ENCODE data around the gene GDPD4.

GDPD4 gene

DNA sequence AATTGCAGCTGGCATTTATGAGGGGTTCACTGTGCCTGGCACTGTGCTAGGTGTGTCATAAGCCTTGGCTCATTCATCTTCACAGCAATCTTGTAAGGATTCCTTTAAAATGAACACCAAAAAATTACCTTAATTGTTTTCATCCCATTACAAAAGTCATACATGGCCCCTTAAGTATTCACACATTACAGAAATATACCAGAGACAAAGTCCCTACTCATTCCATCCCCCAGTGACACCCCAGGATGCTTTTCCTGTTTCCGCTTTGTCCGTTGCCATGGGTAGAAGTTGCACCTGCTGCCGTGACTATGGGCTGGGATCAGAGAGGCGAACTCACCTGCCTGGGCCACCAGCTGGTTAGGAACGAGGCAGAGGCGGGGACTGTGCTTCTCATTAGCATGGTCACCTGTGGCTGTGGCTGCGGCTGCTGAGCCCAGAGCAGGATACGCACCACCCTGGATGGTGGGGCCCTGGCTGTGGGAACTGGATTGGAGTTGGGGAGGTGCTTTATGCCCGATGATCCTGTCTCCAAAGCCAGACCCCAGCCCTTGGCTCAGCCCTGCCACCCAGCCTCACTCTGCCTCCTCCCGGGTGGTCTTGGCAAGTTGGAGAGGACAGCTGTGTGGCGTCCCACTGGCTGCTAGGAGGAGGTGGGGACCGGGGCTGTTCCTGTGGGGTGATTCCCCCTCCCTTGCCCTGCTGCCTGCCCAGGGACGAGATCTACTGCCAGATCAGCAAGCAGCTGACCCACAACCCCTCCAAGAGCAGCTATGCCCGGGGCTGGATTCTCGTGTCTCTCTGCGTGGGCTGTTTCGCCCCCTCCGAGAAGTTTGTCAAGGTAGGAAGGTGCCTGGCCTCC, 112.6 kb downstream of the GDPD4 start:
- DNase-seq: no peak

DNA sequence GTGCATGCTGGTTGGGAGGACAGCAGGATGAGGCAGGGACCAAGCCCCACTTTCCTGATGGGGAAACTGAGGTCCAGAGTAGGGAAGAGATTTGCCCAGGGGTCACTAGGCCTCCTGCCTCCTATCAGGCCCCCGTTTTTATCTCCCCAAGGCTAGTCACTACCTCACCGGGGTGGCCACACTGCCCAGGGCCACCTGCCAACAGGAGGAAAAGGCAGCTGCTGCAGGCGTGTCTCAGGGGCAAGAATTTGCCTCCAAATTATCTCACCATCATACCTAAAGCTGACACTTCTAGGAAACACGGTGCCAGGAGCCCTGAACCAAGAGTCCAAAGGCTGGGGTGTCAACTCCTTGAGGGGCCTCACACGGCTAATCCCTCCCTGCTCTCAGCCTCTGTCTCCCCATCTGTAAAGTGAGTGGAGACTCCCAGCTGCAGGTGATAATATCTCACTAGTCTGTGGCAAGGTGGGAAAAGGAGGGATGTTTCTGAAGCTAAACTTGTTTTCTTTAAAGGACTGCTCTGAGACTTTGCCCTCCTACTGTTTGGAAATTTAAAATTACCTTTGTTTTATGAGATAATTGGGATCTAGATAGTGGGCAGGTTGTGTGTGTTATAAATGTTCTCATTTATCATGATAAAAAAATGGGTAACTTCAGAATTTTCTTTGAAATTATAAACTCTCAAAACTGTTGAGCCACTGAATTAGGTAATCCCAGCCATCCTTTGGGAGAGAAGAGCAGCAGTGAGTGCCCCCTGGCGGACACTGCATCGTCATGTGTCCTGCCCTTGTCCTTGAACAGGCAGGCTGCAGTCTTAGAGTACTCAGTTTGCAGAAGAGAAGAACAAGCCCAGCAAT, 113.5 kb downstream of the GDPD4 start:
- DNase-seq: peak; percentile 89

DNA sequence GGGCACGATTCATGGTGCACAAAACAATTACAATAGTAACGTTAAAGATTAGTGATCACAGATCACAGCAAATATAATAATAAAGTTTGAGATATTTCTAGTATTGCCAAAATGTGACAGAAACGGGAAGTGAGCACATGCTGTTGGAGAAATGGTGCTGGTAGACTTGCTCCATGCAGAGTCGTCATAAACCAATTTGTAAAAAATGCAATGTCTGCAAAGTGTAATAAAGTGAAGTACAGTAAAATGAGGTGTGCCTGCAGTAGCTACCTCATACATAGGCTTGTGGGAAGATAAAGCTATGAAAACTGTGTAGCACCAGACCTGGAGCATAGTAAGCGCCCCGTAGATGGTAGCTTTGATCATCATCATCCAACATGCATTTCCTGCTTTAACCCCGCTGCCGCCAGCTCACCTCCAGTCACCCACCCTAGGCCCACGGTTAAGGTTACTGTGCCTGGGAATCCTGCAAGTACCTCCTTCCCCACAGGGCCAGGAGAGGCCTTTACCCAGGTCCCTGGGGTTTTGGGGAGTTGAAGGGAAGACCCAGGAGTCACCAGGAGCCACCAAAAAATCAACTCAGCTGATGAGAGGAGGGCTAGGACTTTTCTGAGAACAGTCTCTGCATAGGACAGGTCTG, 114.3 kb downstream of the GDPD4 start:
- no peak for DNase-seq

- no peak for DNase-seq
Observed at GRCh38 chr11:77186302-77186701, 115.2 kb downstream of the GDPD4 start.

GRCh38 chr11:77184136-77184860, 117.2 kb downstream of the GDPD4 start:
- DNase-seq: no peak

- DNase-seq: no peak
Observed at GRCh38 chr11:77183431-77183984, 118.0 kb downstream of the GDPD4 start.

DNA sequence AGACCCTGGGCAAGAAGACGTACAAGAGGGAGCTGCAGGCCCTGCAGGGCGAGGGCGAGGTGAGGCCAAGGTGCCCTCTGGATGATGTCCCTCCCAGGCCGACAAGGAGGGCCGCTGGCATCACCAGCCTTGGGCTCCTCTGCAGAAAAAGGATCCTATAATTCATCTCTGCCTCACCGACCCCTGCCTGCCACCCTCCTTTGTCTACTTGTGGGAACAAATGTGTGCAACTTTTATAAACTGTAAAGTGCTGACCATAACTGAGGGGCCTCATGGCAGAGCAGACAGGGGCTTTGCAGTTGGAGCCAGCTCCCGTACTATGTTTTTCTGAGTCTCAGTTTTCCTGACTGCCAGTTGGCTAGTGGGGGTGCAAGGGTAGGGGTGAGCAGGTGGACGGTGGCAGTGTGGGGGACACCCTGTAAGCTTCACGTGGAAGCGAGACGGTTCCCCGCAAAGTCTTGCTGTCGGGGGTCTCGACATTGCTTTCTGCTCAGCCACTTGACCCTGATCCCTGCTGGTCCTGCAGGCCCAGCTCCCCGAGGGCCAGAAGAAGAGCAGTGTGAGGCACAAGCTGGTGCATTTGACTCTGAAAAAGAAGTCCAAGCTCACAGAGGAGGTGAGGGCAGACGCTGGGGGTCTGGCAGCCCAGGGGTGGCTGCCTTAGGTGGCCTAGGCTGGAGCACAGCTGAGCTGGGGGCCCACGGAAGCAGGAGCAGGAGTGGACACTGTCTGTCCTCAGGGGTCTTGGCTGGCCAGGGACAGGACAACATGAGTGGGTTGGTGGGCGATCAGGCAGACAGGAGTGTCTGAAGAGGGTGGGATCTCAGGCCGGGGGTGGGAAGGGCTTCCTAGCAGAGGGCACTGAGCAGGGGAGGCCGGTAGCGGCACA, 118.7 kb downstream of the GDPD4 start:
- DNase-seq: no peak

- DNase-seq: no peak
Observed at GRCh38 chr11:77181799-77182541, 119.5 kb downstream of the GDPD4 start.

DNA sequence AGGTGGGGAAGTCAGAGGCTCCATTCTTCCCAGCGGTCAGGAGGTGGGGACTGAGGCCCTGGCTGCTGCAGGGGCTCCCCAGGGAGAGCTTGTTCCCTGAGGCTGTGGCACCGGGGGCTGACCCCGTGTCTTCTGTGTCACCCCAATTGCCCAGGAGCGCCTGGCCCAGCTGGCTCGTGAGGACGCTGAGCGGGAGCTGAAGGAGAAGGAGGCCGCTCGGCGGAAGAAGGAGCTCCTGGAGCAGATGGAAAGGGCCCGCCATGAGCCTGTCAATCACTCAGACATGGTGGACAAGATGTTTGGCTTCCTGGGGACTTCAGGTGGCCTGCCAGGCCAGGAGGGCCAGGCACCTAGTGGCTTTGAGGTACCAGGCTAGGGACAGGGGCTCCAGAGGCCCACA, 120.3 kb downstream of the GDPD4 start:
- DNase-seq: no peak

DNA sequence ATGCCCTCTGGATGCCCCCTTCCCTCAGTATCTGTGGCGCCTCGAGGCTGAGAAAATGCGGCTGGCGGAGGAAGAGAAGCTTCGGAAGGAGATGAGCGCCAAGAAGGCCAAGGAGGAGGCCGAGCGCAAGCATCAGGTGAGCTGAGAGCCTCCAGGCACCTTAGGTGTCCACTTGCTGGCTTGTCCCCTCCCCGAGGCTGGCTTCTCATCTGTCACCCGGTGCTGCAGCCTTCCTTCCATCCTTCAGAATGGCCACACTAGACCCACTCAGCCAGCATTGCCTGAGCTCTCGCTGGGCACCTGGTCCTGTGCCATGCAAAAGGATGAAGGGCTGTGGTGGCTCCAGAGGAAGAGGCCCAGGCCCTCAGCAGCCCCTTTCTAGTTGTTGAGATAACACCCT, 121.1 kb downstream of the GDPD4 start:
- DNase-seq: no peak

- no peak for DNase-seq
Observed at GRCh38 chr11:77179681-77180080, 121.8 kb downstream of the GDPD4 start.

DNA sequence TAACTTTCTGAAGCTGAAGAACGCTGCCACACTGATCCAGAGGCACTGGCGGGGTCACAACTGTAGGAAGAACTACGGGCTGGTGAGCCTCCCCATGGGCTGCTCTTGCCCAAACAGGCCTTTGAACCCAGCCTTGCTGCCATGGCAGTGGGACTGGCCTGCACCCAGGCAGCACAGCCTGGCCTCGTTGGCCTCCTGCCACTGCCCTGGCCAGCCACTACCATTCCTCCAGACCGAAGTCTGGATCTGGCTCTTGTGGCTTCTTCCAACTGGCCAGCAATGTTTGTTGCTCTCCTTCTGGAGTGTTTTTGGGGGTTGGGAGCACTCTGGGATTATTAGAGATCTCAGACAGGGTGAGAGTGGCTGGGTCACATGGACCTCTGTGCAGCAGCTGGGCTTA, 122.4 kb downstream of the GDPD4 start:
- DNase-seq: no peak

DNA sequence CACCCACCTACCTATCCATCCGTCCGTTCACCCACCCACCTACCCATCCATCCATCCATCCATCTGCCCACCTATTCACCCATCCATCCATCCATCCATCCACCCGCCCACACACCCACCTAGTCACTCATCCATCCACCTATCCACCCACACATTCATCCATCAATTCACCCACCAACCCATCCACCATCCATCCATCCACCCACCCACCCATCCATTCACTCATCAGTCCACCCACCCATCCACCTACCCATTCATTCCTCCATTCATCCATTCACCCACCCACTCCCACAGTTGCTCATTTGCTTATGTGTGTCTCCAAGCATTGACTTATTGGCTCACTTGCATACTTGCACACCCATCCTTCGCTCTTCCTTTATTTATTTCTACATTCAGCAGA, 123.3 kb downstream of the GDPD4 start:
- no peak for DNase-seq

DNA sequence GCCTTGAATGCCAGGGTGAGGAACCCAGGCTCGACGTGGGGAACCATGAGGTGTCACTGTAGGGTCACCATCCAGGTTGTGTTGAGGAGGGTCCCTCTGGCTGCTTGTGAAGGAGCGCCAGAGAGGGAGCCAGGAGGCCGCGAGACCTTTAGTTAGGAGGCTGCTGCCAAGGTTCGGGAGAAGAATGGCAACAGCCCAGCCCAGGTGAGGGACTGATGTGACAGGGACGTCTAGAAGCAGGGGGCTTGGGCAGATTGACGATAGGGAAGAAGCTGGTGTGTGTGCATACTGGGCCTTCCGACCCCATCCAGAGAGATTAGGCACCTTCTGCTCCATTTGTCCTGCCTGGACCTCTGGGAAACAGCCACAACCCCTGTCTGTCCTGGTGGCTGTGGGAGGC, 124.5 kb downstream of the GDPD4 start:
- DNase-seq: no peak

DNA sequence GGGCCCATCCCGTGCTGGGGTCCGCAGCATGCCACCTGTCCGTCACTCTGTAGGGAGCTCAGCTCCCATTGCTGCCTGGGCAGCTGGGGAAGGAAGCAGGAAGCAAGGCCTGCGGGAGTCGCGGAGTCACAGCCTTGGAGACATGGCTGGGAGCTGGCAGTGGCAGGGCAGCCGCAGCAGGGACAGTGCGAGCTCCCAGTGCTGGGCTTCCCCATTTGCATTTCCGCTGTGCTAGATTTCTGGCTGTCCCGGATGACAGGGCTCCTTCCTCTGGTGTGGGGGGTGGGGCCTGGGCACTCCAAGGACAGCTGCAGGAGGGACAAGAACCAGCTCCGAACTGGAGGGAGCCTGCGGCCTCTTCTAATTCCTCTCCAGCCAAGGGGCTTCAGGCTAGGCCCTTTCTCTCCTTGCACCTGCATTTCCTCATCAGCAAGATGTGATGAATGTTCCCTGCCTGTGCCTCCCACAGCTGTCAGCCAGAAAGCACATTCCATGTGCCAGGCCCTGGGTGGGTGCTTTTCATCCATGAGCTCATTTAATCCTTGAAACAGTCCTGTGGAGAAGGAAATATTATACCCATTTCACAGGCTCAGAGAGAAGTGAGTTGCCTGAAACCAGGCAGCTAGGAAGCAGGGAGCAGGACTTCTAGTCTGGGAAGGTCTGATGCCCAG, 125.5 kb downstream of the GDPD4 start:
- peak; percentile 62 for DNase-seq

DNA sequence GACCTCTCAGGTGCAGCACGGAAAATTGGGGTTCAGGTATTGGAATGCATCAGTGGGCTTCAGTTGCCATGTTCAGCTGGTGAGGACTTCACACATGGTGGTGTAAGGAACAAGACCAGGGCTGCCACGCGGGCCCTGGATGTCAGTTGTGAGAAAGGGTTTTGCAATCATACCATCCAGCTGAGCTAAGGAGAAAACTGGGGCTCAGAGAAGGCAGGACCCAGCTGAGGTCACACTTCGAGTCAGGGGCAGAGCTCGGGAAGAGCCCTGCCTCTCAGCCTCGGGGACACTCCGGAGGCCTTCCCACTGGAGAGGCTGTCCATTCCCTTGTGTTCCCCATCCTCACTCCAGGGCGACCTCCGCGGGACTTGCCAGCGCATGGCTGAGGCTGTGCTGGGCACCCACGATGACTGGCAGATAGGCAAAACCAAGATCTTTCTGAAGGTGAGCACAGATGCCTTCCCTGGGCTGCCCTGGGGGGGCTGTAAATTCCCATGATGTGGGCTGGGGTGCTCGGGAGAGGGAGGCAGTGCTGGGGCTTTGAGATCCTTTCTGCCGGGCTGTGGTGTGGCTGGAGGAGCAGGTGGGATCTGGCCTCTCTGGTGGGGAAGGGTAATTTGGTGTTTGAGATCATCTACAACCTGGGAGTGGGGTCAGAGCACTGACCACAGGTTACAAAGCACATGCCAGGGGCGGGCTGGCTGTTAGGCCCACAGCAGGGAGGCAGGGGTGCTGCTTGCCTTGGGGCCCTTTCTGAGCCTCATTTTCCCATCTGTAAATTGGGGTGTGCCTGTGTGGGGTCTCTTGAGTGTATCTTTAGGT, 126.3 kb downstream of the GDPD4 start:
- peak; percentile 44 for DNase-seq

DNA sequence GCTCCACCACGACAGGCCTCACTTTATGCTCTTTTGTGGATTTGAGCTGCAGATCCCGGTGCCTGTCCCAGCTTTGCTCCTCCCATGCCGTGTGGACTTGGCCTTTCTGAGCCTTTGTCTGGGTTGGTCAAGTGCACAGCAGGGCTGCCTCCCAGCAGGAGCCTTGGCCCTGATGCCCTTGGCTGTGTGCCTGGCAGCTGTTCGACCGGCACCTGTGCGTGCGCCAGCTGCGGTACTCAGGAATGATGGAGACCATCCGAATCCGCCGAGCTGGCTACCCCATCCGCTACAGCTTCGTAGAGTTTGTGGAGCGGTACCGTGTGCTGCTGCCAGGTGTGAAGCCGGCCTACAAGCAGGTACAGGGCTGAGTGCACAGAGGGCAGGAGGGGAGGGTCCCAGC, 126.9 kb downstream of the GDPD4 start:
- no peak for DNase-seq

GRCh38 chr11:77173494-77173893, 128.0 kb downstream of the GDPD4 start:
- no peak for DNase-seq

- DNase-seq: no peak
Observed at GRCh38 chr11:77172666-77172982, 128.9 kb downstream of the GDPD4 start.
